Hepatocyte (in vitro differentiated cells): ENCODE results near the gene DIP2C.

ENCODE experiments used
- EZH2 ChIP-seq: fragments of 200-600 bp; sonication (generic); IDR thresholded peaks from 2 replicates; pipeline ENCODE4 v1.6.1; 2016; ENCODE audit warnings: antibody characterized with exemption, mild to moderate bottlenecking, borderline replicate concordance
- TF ChIP-seq, protein P1 (sequence below): fragments of 200-600 bp; sonication (generic); IDR thresholded peaks from 2 replicates; pipeline ENCODE4 v1.5.1; 2016; ENCODE audit warnings: antibody characterized with exemption, mild to moderate bottlenecking; ENCODE audit not compliant: poor library complexity

DNA sequence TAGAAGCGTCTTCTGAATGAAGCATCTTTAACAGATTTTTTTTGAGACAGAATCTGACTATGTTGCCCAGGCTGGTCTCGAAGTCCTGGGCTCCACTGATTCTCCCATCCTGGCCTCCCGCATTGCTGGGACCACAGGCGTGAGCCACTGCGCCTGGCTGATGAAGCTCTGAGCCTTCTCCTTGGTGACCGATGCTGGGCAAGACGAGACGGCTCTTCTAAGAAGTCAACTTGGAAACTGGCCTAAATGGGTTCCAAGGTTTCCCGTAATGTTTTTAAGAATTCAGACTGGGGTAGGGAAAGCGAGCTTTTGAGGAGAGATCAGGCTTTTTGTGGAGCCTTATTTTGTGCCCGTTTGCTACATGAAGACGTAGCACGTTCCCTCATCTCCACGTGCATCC is 329.7 kb downstream of the DIP2C start:
- TF ChIP-seq EZH2 = no peak
- TF ChIP-seq, protein P1, sequence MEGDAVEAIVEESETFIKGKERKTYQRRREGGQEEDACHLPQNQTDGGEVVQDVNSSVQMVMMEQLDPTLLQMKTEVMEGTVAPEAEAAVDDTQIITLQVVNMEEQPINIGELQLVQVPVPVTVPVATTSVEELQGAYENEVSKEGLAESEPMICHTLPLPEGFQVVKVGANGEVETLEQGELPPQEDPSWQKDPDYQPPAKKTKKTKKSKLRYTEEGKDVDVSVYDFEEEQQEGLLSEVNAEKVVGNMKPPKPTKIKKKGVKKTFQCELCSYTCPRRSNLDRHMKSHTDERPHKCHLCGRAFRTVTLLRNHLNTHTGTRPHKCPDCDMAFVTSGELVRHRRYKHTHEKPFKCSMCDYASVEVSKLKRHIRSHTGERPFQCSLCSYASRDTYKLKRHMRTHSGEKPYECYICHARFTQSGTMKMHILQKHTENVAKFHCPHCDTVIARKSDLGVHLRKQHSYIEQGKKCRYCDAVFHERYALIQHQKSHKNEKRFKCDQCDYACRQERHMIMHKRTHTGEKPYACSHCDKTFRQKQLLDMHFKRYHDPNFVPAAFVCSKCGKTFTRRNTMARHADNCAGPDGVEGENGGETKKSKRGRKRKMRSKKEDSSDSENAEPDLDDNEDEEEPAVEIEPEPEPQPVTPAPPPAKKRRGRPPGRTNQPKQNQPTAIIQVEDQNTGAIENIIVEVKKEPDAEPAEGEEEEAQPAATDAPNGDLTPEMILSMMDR = no peak
